Loucy (cell line): ENCODE data around the gene AMZ2.

Source experiments
- H2AFZ ChIP-seq: fragments of 200-600 bp; sonication (generic); 2 replicates; pipeline ENCODE4 v1.6.0; 2016; ENCODE audit warnings: antibody characterized with exemption, mild to moderate bottlenecking, low read length, moderate library complexity
- H3F3A ChIP-seq: fragments of 200-600 bp; 2 replicates; pipeline ENCODE4 v1.6.0; 2016; ENCODE audit warnings: antibody characterized with exemption, low read depth, mild to moderate bottlenecking
- H3K27me3 ChIP-seq: fragments of 200-600 bp; sonication (generic); 2 replicates; pipeline ENCODE4 v1.6.1; 2014; ENCODE audit warnings: low read length, mild to moderate bottlenecking; ENCODE audit not compliant: insufficient read depth, poor library complexity, severe bottlenecking
- H3K36me3 ChIP-seq: fragments of 200-600 bp; sonication (generic); 2 replicates; pipeline ENCODE4 v1.6.1; 2016; ENCODE audit warnings: low read length; ENCODE audit not compliant: insufficient read depth
- H3K4me1 ChIP-seq: fragments of 200-600 bp; sonication (generic); 2 replicates; pipeline ENCODE4 v1.5.1; 2014; ENCODE audit warnings: low read length, mild to moderate bottlenecking; ENCODE audit not compliant: insufficient read depth, poor library complexity, severe bottlenecking
- H3K4me2 ChIP-seq: fragments of 200-600 bp; sonication (generic); 2 replicates; pipeline ENCODE4 v1.6.0; 2014; ENCODE audit warnings: antibody characterized with exemption, low read length, low read depth, mild to moderate bottlenecking; ENCODE audit not compliant: poor library complexity, severe bottlenecking
- H3K4me3 ChIP-seq: fragments of 200-600 bp; sonication (generic); 2 replicates; pipeline ENCODE4 v1.5.1; 2014; ENCODE audit warnings: low read length, mild to moderate bottlenecking, mixed read lengths; ENCODE audit not compliant: poor library complexity, severe bottlenecking
- H3K79me2 ChIP-seq: fragments of 200-600 bp; sonication (generic); 2 replicates; pipeline ENCODE4 v1.6.1; 2014; ENCODE audit warnings: low read length; ENCODE audit not compliant: insufficient read depth
- H3K9ac ChIP-seq: fragments of 200-600 bp; sonication (generic); 2 replicates; pipeline ENCODE4 v1.6.0; 2014; ENCODE audit warnings: mild to moderate bottlenecking, low read depth, low read length, moderate library complexity; ENCODE audit not compliant: poor library complexity, severe bottlenecking
- H3K9me2 ChIP-seq: fragments of 200-600 bp; sonication (generic); replicated peaks from 2 replicates; pipeline ENCODE4 v1.6.1; 2016; ENCODE audit warnings: low read depth, low read length, mixed read lengths
- H3K9me3 ChIP-seq: fragments of 200-600 bp; sonication (generic); 2 replicates; pipeline ENCODE4 v1.6.1; 2014; ENCODE audit warnings: mild to moderate bottlenecking, antibody characterized with exemption, low read length, low read depth; ENCODE audit not compliant: insufficient read depth
- H4K20me1 ChIP-seq: fragments of 200-600 bp; sonication (generic); 2 replicates; pipeline ENCODE4 v1.6.0; 2014; ENCODE audit warnings: antibody characterized with exemption, low read length, mild to moderate bottlenecking; ENCODE audit not compliant: insufficient read depth, poor library complexity, severe bottlenecking
- EZH2phosphoT487 ChIP-seq: fragments of 200-600 bp; IDR thresholded peaks from 2 replicates; pipeline ENCODE4 v1.6.1; 2018; ENCODE audit warnings: antibody characterized with exemption, mild to moderate bottlenecking, moderate library complexity, borderline replicate concordance
- TF ChIP-seq, protein P1 (sequence below): fragments of 200-600 bp; sonication (generic); conservative IDR thresholded peaks from 2 replicates; pipeline ENCODE4 v1.5.1; 2014; ENCODE audit warnings: mild to moderate bottlenecking, antibody characterized with exemption, low read length

The AMZ2 gene

DNA sequence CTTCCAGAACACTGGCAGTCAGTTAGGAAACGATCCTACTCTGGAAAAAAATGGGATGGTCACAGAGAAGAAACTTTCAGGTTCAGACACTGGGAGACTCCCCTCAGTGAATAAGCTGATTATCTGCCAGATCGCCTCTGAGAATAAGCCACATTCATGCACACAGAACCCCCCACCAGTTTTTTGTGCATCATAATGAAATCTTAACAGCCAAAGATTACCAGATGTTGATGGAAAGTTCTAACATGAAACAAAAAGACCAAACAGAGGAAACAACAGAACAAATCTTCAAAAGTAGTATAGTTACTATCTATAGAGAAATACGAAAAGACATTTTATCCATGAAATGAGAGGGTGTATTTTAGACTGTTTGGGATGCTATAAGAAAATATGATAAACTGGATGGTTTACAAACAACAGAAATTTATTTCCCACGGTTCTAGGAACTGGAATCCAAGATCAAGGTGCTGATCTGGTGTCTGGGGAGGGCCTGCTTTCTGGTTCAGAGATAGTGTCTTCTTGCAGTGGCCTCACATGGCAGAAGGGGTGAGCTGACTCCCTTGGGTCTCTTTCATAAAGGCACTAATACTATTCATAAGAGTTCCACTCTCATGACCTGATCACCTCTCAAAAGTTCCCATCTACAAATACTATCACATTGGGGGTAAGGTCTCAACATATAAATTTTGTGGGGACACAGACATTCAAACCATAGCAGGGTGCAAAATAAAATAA, 8.0 kb upstream of the AMZ2 start:
- Histone ChIP-seq H3K4me1 (peaks cover 20% of the 10 kb centered on the region), H3K4me2 (no peak overlapping the region), H3K9ac (no peak overlapping the region), H3K9me3 (no peaks in the 10 kb centered on the region), H3F3A (no peaks in the 10 kb centered on the region), H3K4me3 (no peak overlapping the region), H2AFZ (no peak overlapping the region), H4K20me1 (no peaks in the 10 kb centered on the region), H3K27me3 (no peaks in the 10 kb centered on the region), H3K36me3 (no peaks in the 10 kb centered on the region), H3K79me2 (no peaks in the 10 kb centered on the region), H3K9me2 (no peaks in the 10 kb centered on the region)
- TF ChIP-seq, protein P1, sequence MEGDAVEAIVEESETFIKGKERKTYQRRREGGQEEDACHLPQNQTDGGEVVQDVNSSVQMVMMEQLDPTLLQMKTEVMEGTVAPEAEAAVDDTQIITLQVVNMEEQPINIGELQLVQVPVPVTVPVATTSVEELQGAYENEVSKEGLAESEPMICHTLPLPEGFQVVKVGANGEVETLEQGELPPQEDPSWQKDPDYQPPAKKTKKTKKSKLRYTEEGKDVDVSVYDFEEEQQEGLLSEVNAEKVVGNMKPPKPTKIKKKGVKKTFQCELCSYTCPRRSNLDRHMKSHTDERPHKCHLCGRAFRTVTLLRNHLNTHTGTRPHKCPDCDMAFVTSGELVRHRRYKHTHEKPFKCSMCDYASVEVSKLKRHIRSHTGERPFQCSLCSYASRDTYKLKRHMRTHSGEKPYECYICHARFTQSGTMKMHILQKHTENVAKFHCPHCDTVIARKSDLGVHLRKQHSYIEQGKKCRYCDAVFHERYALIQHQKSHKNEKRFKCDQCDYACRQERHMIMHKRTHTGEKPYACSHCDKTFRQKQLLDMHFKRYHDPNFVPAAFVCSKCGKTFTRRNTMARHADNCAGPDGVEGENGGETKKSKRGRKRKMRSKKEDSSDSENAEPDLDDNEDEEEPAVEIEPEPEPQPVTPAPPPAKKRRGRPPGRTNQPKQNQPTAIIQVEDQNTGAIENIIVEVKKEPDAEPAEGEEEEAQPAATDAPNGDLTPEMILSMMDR: no peak
- no peak for TF ChIP-seq EZH2phosphoT487

- peak overlapping the region; percentile 97 for H3K9ac ChIP-seq
Observed at GRCh38 chr17:68246271-68247028, 1.4 kb upstream of the AMZ2 start.

DNA sequence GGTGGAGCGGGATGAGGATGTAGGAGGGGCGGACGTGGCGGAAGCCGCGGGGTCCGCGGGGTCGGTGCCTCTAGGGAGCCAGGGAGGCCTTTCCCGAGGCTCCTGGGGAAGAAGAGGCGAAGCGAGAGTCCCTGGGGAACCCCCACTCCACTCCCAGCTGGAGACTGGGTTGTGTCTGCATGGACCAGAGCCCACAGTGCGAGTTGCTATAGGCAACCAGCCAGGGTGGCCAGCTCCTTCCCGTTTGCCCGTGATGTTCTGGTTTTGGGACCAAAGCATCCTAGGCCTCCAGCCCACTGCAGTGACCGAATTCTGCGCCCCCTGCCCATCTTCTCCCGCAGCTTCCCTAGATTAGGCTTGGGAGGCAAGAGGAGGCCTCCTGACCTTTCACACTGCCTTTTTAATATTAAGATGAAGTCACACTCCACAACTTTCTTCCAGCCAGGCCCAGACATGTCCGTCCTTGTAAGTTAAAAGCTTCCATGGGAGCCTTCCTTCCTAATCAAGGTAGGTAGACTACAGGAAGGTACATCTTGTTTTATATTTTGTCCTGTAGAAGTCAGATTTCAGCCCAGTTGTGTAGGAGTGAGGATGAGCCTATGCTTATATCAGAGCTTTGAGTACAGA, 469 bp downstream of the AMZ2 start:
- Histone ChIP-seq H4K20me1 (no peaks in the 10 kb centered on the region), H3K4me3 (peak overlapping the region; percentile 89), H3K4me1 (peaks cover 31% of the 10 kb centered on the region), H3K4me2 (peak overlapping the region; percentile 86), H3K9me2 (no peaks in the 10 kb centered on the region), H3K9me3 (no peaks in the 10 kb centered on the region), H3K27me3 (no peaks in the 10 kb centered on the region), H3K9ac (peak overlapping the region; percentile 97), H3F3A (no peaks in the 10 kb centered on the region), H3K36me3 (no peaks in the 10 kb centered on the region), H3K79me2 (peaks cover 35% of the 10 kb centered on the region), H2AFZ (peak overlapping the region; percentile 65)
- TF ChIP-seq EZH2phosphoT487: no peak
- TF ChIP-seq, protein P1: no peak

More at GRCh38 chr17:68246271-68247028, 1.4 kb upstream of the AMZ2 start:
- Histone ChIP-seq H2AFZ (no peak overlapping the region), H3K9me3 (no peaks in the 10 kb centered on the region), H3K4me3 (peak overlapping the region; percentile 89), H3K27me3 (no peaks in the 10 kb centered on the region), H3K36me3 (no peaks in the 10 kb centered on the region), H3K9me2 (no peaks in the 10 kb centered on the region), H3K4me2 (peak overlapping the region; percentile 78), H3K4me1 (peaks cover 22% of the 10 kb centered on the region), H4K20me1 (no peaks in the 10 kb centered on the region), H3F3A (no peaks in the 10 kb centered on the region), H3K79me2 (peaks cover 35% of the 10 kb centered on the region)
- TF ChIP-seq, protein P1: no peak
- TF ChIP-seq EZH2phosphoT487: no peak
